ENCODE data around the gene IFNE.

The IFNE gene, protein sequence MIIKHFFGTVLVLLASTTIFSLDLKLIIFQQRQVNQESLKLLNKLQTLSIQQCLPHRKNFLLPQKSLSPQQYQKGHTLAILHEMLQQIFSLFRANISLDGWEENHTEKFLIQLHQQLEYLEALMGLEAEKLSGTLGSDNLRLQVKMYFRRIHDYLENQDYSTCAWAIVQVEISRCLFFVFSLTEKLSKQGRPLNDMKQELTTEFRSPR

GRCh38 chr9:21482213-21482612 lies at the start of gene IFNE:
IFNE (minus strand) TSS chr9:21482313; CDS start chr9:21481694, 619 bp downstream.
- no peak for DNase-seq (ENCODE audit: low read depth in 2 of 3, low spot score in 1 of 3)

GRCh38 chr9:21528123-21528808 lies 46.2 kb upstream of the IFNE start:
- no peak for DNase-seq (ENCODE audit: low read depth in 2 of 3, low spot score in 1 of 3)

- no peak for DNase-seq (ENCODE audit: low read depth in 2 of 3, low spot score in 1 of 3)
Observed at GRCh38 chr9:21527579-21527978, 45.5 kb upstream of the IFNE start.

GRCh38 chr9:21525174-21525573 lies 43.1 kb upstream of the IFNE start:
- DNase-seq (ENCODE audit: low read depth in 2 of 3, low spot score in 1 of 3): no peak

DNA sequence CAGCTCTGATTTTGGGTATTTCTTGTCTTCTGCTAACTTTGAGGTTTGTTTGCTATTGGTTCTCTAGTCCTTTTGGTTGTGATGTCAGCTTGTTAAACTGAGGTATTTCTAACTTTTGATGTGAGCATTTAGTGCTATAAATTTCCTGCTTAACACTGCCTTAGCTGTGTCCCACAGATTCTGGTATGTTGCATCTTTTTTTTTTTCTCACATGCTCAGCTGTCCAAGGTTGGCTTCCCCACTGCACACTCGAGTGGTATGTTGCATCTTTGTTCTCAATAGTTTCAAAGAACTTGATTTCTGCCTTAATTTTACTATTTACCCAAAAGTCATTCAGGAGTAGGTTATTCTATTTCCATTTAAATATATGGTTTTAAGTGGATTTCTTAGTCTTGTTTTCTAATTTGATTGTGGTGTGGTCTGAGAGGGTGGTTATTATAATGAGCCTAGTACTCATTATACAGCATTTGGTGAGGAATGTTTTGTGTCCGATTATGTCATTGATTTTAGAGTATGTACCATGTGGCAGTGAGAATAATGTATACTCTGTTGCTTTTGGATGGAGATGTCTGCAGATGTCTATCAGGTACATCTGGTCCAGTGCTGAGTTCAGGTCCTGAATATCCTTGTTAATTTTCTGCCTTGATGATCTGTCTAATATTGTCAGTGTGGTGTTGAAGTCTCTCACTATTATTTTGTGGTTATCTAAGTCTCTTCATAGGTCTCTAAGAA lies 42.2 kb upstream of the IFNE start:
- DNase-seq (ENCODE audit: low read depth in 2 of 3, low spot score in 1 of 3): no peak

DNA sequence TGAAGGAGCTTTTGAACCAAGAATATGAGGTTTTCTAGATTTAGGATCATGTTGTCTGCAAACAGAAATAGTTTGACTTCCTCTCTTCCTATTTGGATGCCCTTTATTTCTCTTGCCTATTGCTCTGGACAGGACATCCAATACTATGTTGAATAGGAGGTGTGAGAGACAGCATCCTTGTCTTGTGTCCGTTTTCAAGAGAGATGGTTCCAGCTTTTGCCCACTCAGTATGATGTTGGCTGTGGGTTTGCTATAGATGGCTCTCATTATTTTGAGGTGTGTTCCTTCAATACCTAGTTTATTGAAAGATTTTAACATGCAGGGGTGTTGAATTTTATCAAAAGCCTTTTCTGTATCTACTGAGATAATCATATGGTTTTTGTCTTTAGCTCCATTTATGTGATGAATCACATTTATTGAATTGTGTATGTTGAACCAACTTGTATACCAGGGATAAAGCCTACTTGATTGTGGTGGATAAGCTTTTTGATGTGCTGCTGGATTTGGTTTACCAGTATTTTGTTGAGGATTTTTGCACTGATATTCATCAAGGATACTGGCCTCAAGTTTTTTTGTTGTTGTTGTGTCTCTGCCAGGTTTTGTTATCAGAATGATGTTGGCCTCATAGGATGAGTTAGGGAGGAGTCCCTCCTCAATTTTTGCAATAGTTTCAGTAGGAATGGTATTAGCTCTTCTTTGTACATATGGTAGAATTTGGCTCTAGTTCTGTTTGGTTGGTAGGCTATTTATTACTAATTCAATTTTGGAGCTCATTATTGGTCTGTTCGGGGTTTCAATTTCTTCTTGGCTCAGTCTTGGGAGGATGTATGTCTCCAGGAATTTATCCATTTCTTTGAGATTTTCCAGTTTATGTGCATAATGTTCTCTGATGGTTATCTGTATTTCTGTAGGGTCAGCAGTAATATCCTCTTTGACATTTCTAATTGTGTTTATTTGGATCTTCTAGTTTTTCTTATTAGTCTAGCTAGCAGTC lies 41.2 kb upstream of the IFNE start:
- no peak for DNase-seq (ENCODE audit: low read depth in 2 of 3, low spot score in 1 of 3)

- DNase-seq (ENCODE audit: low read depth in 2 of 3, low spot score in 1 of 3): no peak
Observed at GRCh38 chr9:21522348-21522747, 40.2 kb upstream of the IFNE start.

GRCh38 chr9:21521448-21521847 lies 39.3 kb upstream of the IFNE start:
- no peak for DNase-seq (ENCODE audit: low read depth in 2 of 3, low spot score in 1 of 3)

GRCh38 chr9:21520501-21521228 lies 38.6 kb upstream of the IFNE start:
- DNase-seq (ENCODE audit: low read depth in 2 of 3, low spot score in 1 of 3): no peak

- no peak for DNase-seq (ENCODE audit: low read depth in 2 of 3, low spot score in 1 of 3)
Observed at GRCh38 chr9:21519855-21520434, 37.8 kb upstream of the IFNE start.

- DNase-seq (ENCODE audit: low read depth in 2 of 3, low spot score in 1 of 3): no peak
Observed at GRCh38 chr9:21516796-21517195, 34.7 kb upstream of the IFNE start.

DNA sequence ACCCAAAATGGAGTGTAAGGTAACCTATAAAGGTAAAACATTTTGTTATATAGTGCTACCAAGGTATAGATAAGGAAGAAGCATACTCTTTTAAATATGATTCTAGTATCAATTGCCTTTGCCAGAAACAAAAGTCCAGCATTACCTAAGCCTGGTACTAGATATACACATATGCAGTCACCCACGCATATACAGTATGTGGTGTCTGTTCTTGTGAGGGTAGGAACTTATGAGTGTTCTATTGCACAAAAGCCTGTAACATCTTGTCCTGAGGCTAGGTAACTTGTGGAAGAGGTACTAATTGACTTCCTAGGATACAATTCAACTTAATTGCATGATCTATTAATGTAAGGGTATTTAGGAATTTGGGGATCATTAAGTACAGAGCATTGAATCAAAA lies 31.3 kb upstream of the IFNE start:
- no peak for DNase-seq (ENCODE audit: low read depth in 2 of 3, low spot score in 1 of 3)

GRCh38 chr9:21510806-21511205 lies 28.7 kb upstream of the IFNE start:
- no peak for DNase-seq (ENCODE audit: low read depth in 2 of 3, low spot score in 1 of 3)

DNA sequence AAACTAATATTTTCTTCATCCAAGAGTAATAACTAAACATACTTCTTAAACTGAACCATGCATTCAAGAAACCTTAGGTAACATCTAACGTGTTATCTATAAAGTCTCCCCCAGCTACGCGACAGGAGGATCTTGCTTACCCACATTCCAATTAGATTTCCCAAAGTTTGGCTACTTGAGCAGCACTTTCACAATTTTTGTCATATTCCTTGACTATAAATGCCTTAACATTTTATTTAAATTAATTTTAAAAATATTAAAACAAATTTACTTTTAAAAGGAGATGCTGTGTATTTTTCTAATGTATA lies 25.3 kb upstream of the IFNE start:
- no peak for DNase-seq (ENCODE audit: low read depth in 2 of 3, low spot score in 1 of 3)

GRCh38 chr9:21506626-21507482 lies 24.7 kb upstream of the IFNE start:
- DNase-seq (ENCODE audit: low read depth in 2 of 3, low spot score in 1 of 3): no peak

- DNase-seq (ENCODE audit: low read depth in 2 of 3, low spot score in 1 of 3): no peak
Observed at GRCh38 chr9:21505425-21506179, 23.5 kb upstream of the IFNE start.

- no peak for DNase-seq (ENCODE audit: low read depth in 2 of 3, low spot score in 1 of 3)
Observed at GRCh38 chr9:21504894-21505293, 22.8 kb upstream of the IFNE start.

DNA sequence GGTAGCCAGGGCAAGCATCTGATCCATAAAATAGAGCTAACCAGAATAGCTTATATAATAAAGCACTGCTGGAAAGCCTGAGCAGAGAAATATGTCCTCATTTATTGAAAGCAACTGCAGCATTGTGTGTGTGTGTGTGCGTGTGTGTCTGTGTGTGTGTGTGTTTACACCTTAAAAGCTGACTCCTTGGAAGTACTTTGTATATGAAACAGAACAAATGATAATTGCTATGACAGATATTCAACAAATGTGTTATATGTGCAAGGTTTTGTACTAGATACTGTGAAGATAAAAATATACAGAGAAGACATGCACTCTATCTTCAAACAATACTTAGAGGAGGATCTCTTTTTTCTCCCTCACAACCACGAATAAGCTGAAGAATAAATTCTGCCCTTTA lies 22.0 kb upstream of the IFNE start:
- DNase-seq (ENCODE audit: low read depth in 2 of 3, low spot score in 1 of 3): no peak

- no peak for DNase-seq (ENCODE audit: low read depth in 2 of 3, low spot score in 1 of 3)
Observed at GRCh38 chr9:21502586-21502985, 20.5 kb upstream of the IFNE start.

Measured in stimulated activated CD4-positive, alpha-beta T cell treated with anti-CD3 and anti-CD28 coated beads, Interleukin-12 subunit alpha, Interleukin-12 subunit beta, amount 100 ng/mL, for 48 hours (primary cell).